IMR-90 (cell line): ENCODE measurements around the gene UBE2L3. TPM values are rescaled to one million over a fixed set of nuclear protein-coding genes. Genes with fewer than 3 reads are reported as not detected.

ENCODE experiments used
- ATAC-seq: fragments of 200-7000 bp; cut with Tn5 transposase; 2 replicates; pipeline ENCODE4 v1.9.1; 2020; ENCODE audit warnings: low read depth, mild to moderate bottlenecking, moderate library complexity
- BruUV-seq: library from RNA; stranded (reverse); fragments of 400-500 nt; replicated peaks from 2 replicates; lab custom pipeline; 2021; lab: Mats Ljungman, UMichigan
- CTCF ChIA-PET: fragments of 300-600 bp; formaldehyde crosslinking; extraction: SDS; loops from one replicate; lab custom pipeline; 2021; ENCODE audit warnings: antibody characterized with exemption; lab: Yijun Ruan, JAX
- POLR2A ChIA-PET: fragments of 300-600 bp; sonication (Branson Sonifier 250); formaldehyde crosslinking; loops from one replicate; lab custom pipeline; 2022; ENCODE audit warnings: antibody characterized with exemption; ENCODE audit not compliant: unreplicated experiment; lab: Charles Lee
- DNase-seq: peaks from one replicate; pipeline ENCODE4 v3.0.0; 2013
- H2AFZ ChIP-seq: replicated peaks from 2 replicates; pipeline ENCODE3; 2013; ENCODE audit warnings: low read length, mild to moderate bottlenecking; ENCODE audit not compliant: poor library complexity
- H2AK5ac ChIP-seq: 2 replicates; pipeline ENCODE4 v1.6.1; 2013; ENCODE audit warnings: low read depth, low read length, inconsistent platforms
- H2AK9ac ChIP-seq: replicated peaks from 2 replicates; pipeline ENCODE3; 2013; ENCODE audit warnings: mild to moderate bottlenecking, low read depth, low read length, moderate library complexity; ENCODE audit not compliant: poor library complexity
- H2BK120ac ChIP-seq: 2 replicates; pipeline ENCODE4 v1.6.1; 2013; ENCODE audit warnings: low read depth, low read length, inconsistent platforms
- H2BK15ac ChIP-seq: 3 replicates; pipeline ENCODE4 v1.6.1; 2013; ENCODE audit warnings: low read depth, low read length, inconsistent platforms
- H2BK20ac ChIP-seq: 2 replicates; pipeline ENCODE4 v1.6.1; 2013; ENCODE audit warnings: low read depth, mild to moderate bottlenecking, inconsistent platforms, low read length, moderate library complexity
- H2BK5ac ChIP-seq: 2 replicates; pipeline ENCODE4 v1.6.1; 2013; ENCODE audit warnings: mild to moderate bottlenecking, low read depth, low read length, inconsistent platforms; ENCODE audit not compliant: poor library complexity, severe bottlenecking
- H3K14ac ChIP-seq: replicated peaks from 2 replicates; pipeline ENCODE4 v1.6.1; 2013; ENCODE audit warnings: low read depth, low read length, inconsistent platforms
- H3K18ac ChIP-seq: 2 replicates; pipeline ENCODE4 v1.6.1; 2013; ENCODE audit warnings: low read depth, low read length, control low read depth
- H3K23ac ChIP-seq: 2 replicates; pipeline ENCODE4 v1.6.1; 2013; ENCODE audit warnings: low read depth, low read length, inconsistent platforms
- H3K27ac ChIP-seq: 2 replicates; pipeline ENCODE4 v1.5.1; 2013; ENCODE audit warnings: mild to moderate bottlenecking, control low read depth, low read length; ENCODE audit not compliant: insufficient read depth
- H3K27me3 ChIP-seq: 2 replicates; pipeline ENCODE4 v1.6.1; 2013; ENCODE audit warnings: low read length; ENCODE audit not compliant: control insufficient read depth, insufficient read depth
- H3K36me3 ChIP-seq: 2 replicates; pipeline ENCODE4 v1.6.1; 2013; ENCODE audit warnings: low read length, mixed read lengths; ENCODE audit not compliant: control insufficient read depth, insufficient read depth
- H3K4ac ChIP-seq: 2 replicates; pipeline ENCODE4 v1.6.1; 2013; ENCODE audit warnings: low read depth, low read length, inconsistent platforms
- H3K4me1 ChIP-seq: 2 replicates; pipeline ENCODE4 v1.6.1; 2013; ENCODE audit warnings: low read length, mixed read lengths; ENCODE audit not compliant: control insufficient read depth, insufficient read depth
- H3K4me2 ChIP-seq: 2 replicates; pipeline ENCODE4 v1.6.1; 2013; ENCODE audit warnings: low read depth, mild to moderate bottlenecking, control low read depth, low read length, moderate library complexity
- H3K4me3 ChIP-seq: 2 replicates; pipeline ENCODE4 v1.5.1; 2013; ENCODE audit warnings: low read depth, mild to moderate bottlenecking, control low read depth, low read length, moderate library complexity; ENCODE audit not compliant: insufficient read depth
- H3K56ac ChIP-seq: 2 replicates; pipeline ENCODE4 v1.6.1; 2013; ENCODE audit warnings: low read length, inconsistent platforms; ENCODE audit not compliant: insufficient read depth; ENCODE audit errors: extremely low read depth
- H3K79me1 ChIP-seq, 2 experiments: 2 replicates each; pipeline ENCODE4 v1.6.1; 2013; ENCODE audit warnings: low read length in 2 of 2, inconsistent platforms in 1 of 2, low read depth in 1 of 2
- H3K9ac ChIP-seq: 2 replicates; pipeline ENCODE4 v1.6.1; 2013; ENCODE audit warnings: low read depth, low read length, control low read depth
- H3K9me1 ChIP-seq: 2 replicates; pipeline ENCODE4 v1.6.1; 2013; ENCODE audit warnings: low read length, inconsistent platforms; ENCODE audit not compliant: insufficient read depth
- H3K9me3 ChIP-seq: 2 replicates; pipeline ENCODE4 v1.6.1; 2013; ENCODE audit warnings: low read length; ENCODE audit not compliant: control insufficient read depth, insufficient read depth
- H4K20me1 ChIP-seq: 2 replicates; pipeline ENCODE4 v1.6.1; 2013; ENCODE audit warnings: low read length, inconsistent platforms; ENCODE audit not compliant: insufficient read depth
- H4K5ac ChIP-seq: 2 replicates; pipeline ENCODE4 v1.6.1; 2013; ENCODE audit warnings: mild to moderate bottlenecking, low read depth, low read length, control low read depth
- H4K8ac ChIP-seq, 2 experiments: 2 replicates each; pipeline ENCODE4 v1.6.1; 2013; ENCODE audit warnings: low read depth in 2 of 2, low read length in 2 of 2, control low read depth in 1 of 2, inconsistent platforms in 1 of 2
- H4K91ac ChIP-seq: 2 replicates; pipeline ENCODE4 v1.6.1; 2013; ENCODE audit warnings: low read depth, low read length, inconsistent platforms; ENCODE audit not compliant: insufficient read depth
- BHLHE40 ChIP-seq: fragments of 150-350 bp; IDR thresholded peaks from 2 replicates; pipeline ENCODE4 v1.6.1; 2016; ENCODE audit warnings: mild to moderate bottlenecking, low read depth, low read length
- CEBPB ChIP-seq: IDR thresholded peaks from 2 replicates; pipeline ENCODE4 v1.6.1; 2012; ENCODE audit warnings: low read depth, low read length, improper control_type of control experiment
- CHD1 ChIP-seq: IDR thresholded peaks from 2 replicates; pipeline ENCODE4 v1.6.1; 2012; ENCODE audit warnings: low read depth, low read length, improper control_type of control experiment
- FOS ChIP-seq: fragments of 150-350 bp; IDR thresholded peaks from 2 replicates; pipeline ENCODE4 v1.6.1; 2016; ENCODE audit warnings: low read depth, low read length
- MAFK ChIP-seq: IDR thresholded peaks from 2 replicates; pipeline ENCODE4 v1.6.1; 2012; ENCODE audit warnings: low read depth, low read length, improper control_type of control experiment
- MAZ ChIP-seq: IDR thresholded peaks from 2 replicates; pipeline ENCODE4 v1.6.1; 2012; ENCODE audit warnings: low read depth, mild to moderate bottlenecking, low read length, improper control_type of control experiment, moderate library complexity, borderline replicate concordance
- MXI1 ChIP-seq: IDR thresholded peaks from 2 replicates; pipeline ENCODE4 v1.6.1; 2012; ENCODE audit warnings: low read depth, mild to moderate bottlenecking, low read length, moderate library complexity, borderline replicate concordance
- NFE2L2 ChIP-seq: fragments of 150-350 bp; IDR thresholded peaks from 2 replicates; pipeline ENCODE4 v1.6.1; 2016; ENCODE audit warnings: low read depth, mild to moderate bottlenecking, low read length
- POLR2A ChIP-seq: IDR thresholded peaks from 2 replicates; pipeline ENCODE4 v1.6.1; 2012; ENCODE audit warnings: mild to moderate bottlenecking, low read depth, low read length
- RAD21 ChIP-seq: IDR thresholded peaks from 2 replicates; pipeline ENCODE4 v1.6.1; 2012; ENCODE audit warnings: low read length, improper control_type of control experiment
- RCOR1 ChIP-seq: IDR thresholded peaks from 2 replicates; pipeline ENCODE4 v1.6.1; 2012; ENCODE audit warnings: mild to moderate bottlenecking, low read length, improper control_type of control experiment; ENCODE audit not compliant: insufficient replicate concordance
- RFX5 ChIP-seq: IDR thresholded peaks from 2 replicates; pipeline ENCODE4 v1.8.0; 2012; ENCODE audit warnings: low read depth, mild to moderate bottlenecking, low read length, moderate library complexity
- SMC3 ChIP-seq: fragments of 150-350 bp; IDR thresholded peaks from 2 replicates; pipeline ENCODE4 v1.6.1; 2016; ENCODE audit warnings: low read depth, mild to moderate bottlenecking, antibody characterized with exemption, low read length, moderate library complexity
- WGBS, 2 experiments: methylation state at CpG; one replicate each; pipeline versions ENCODE4 v1.1.5 to v1.1.7; 2013; ENCODE audit warnings: missing lambda C conversion rate in 2 of 2; ENCODE audit not compliant: insufficient read length in 1 of 2; ENCODE audit errors: extremely low coverage in 2 of 2; 5-methylcytosine and 5-hydroxymethylcytosine counted together
- dilution Hi-C: fragments of 300-500 bp; cut with HindIII; formaldehyde crosslinking; loops from one replicate; pipeline ENCODE4 v1.14.3; 2018; ENCODE audit warnings: low sequenced_read_pairs; ENCODE audit not compliant: unreplicated experiment
- in situ Hi-C: fragments of 300-500 bp; cut with MboI; formaldehyde crosslinking; loops from 3 replicates; pipeline ENCODE4 v1.14.3; 2019; ENCODE audit warnings: low sequenced_read_pairs, inconsistent platforms, mixed read lengths
- intact Hi-C: fragments of 100-400 bp; cut with micrococcal nuclease; formaldehyde crosslinking; loops from 2 replicates; pipeline ENCODE4 v1.10.0; 2022
- polyA plus RNA-seq, 3 experiments: library from polyadenylated mRNA; depleted of rRNA; stranded (reverse); fragments of >200 nt; gene quantifications; 2 replicates each; pipeline ENCODE4 v1.2.3, GENCODE V29; 2012; ENCODE audit warnings: low replicate concordance in 1 of 3
- total RNA-seq: library from RNA; depleted of rRNA; stranded (reverse); fragments of >200 nt; gene quantifications from 2 replicates; pipeline ENCODE4 v1.2.3, GENCODE V29; 2012
- TF ChIP-seq, protein P1 (sequence below): fragments of 150-350 bp; IDR thresholded peaks from 2 replicates; pipeline ENCODE4 v1.6.1; 2016; ENCODE audit warnings: low read depth, mild to moderate bottlenecking, low read length, moderate library complexity, borderline replicate concordance
- TF ChIP-seq, protein P2 (sequence below): fragments of 150-350 bp; IDR thresholded peaks from 2 replicates; pipeline ENCODE4 v1.6.1; 2017; ENCODE audit warnings: mild to moderate bottlenecking, antibody characterized with exemption, low read length, low read depth
- TF ChIP-seq, protein P3 (sequence below): conservative IDR thresholded peaks from 2 replicates; pipeline ENCODE4 v1.5.1; 2012; ENCODE audit warnings: mild to moderate bottlenecking, low read depth, low read length, improper control_type of control experiment

UBE2L3 gene
- total and polyA plus RNA-seq, 2 of the 4 experiments (the other 2 are of a cell fraction) = 29.0 to 72.9 TPM

DNA sequence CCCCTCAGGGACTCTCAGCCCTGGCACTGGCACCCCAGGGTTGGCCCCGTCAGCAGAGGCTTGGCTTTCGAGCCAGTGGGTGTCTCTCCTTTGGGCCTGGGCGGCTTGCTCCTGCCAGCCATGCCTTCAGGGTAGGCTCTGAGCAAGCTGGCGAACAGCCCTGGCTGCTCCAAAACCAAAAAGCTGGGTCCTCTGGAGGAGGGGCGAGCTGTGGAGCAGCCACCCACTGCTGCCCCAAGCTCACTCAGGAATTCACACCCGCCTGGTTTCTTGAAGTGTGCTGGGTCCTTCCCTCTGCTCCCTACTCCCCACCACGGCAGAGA is 56.1 kb downstream of the UBE2L3 start:
- Histone ChIP-seq H3K79me1 (peaks cover 34 to 93% of the 10 kb centered on the region in 2 experiments), H3K4me3 (no peak overlapping the region), H2AK5ac (no peak overlapping the region), H3K9me1 (peaks cover 23% of the 10 kb centered on the region), H3K23ac (no peak overlapping the region), H3K56ac (no peak overlapping the region), H2BK15ac (no peak overlapping the region), H4K91ac (no peak overlapping the region), H2AK9ac (no peak overlapping the region), H3K27me3 (no peaks in the 10 kb centered on the region), H4K5ac (no peak overlapping the region), H3K4me1 (peaks cover 11% of the 10 kb centered on the region), H3K14ac (no peak overlapping the region), H2AFZ (no peak overlapping the region), H2BK120ac (no peak overlapping the region), H4K8ac (no peak overlapping the region), H2BK20ac (no peak overlapping the region), H3K27ac (no peak overlapping the region), H3K9ac (no peak overlapping the region), H3K9me3 (no peaks in the 10 kb centered on the region), H4K20me1 (peaks cover 87% of the 10 kb centered on the region), H3K4me2 (no peak overlapping the region), H2BK5ac (no peak overlapping the region), H3K18ac (no peak overlapping the region), H3K36me3 (peaks cover 30% of the 10 kb centered on the region), H3K4ac (no peak overlapping the region)
- dilution Hi-C loops = no loop called here
- 80% methylated on average over 1 of the region's 7 CpGs; no CpG with 5 or more reads in 1 of the 2 experiments for WGBS, 2 experiments
- ATAC-seq = no peak
- intact Hi-C loops = no loop called here
- BruUV-seq = no TSS peak
- POLR2A ChIA-PET = no interaction called here
- DNase-seq = no peak
- in situ Hi-C loops = no loop called here
- TF ChIP-seq RCOR1 (no peak), SMC3 (no peak), BHLHE40 (no peak), MXI1 (no peak), NFE2L2 (no peak), RAD21 (no peak), POLR2A (no peak), RFX5 (no peak), MAZ (no peak), MAFK (no peak), FOS (no peak), CHD1 (no peak), CEBPB (no peak)
- TF ChIP-seq, protein P1, sequence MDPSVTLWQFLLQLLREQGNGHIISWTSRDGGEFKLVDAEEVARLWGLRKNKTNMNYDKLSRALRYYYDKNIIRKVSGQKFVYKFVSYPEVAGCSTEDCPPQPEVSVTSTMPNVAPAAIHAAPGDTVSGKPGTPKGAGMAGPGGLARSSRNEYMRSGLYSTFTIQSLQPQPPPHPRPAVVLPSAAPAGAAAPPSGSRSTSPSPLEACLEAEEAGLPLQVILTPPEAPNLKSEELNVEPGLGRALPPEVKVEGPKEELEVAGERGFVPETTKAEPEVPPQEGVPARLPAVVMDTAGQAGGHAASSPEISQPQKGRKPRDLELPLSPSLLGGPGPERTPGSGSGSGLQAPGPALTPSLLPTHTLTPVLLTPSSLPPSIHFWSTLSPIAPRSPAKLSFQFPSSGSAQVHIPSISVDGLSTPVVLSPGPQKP = no peak
- TF ChIP-seq, protein P2, sequence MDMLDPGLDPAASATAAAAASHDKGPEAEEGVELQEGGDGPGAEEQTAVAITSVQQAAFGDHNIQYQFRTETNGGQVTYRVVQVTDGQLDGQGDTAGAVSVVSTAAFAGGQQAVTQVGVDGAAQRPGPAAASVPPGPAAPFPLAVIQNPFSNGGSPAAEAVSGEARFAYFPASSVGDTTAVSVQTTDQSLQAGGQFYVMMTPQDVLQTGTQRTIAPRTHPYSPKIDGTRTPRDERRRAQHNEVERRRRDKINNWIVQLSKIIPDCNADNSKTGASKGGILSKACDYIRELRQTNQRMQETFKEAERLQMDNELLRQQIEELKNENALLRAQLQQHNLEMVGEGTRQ = no peak
- TF ChIP-seq, protein P3, sequence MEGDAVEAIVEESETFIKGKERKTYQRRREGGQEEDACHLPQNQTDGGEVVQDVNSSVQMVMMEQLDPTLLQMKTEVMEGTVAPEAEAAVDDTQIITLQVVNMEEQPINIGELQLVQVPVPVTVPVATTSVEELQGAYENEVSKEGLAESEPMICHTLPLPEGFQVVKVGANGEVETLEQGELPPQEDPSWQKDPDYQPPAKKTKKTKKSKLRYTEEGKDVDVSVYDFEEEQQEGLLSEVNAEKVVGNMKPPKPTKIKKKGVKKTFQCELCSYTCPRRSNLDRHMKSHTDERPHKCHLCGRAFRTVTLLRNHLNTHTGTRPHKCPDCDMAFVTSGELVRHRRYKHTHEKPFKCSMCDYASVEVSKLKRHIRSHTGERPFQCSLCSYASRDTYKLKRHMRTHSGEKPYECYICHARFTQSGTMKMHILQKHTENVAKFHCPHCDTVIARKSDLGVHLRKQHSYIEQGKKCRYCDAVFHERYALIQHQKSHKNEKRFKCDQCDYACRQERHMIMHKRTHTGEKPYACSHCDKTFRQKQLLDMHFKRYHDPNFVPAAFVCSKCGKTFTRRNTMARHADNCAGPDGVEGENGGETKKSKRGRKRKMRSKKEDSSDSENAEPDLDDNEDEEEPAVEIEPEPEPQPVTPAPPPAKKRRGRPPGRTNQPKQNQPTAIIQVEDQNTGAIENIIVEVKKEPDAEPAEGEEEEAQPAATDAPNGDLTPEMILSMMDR = no peak
- CTCF ChIA-PET = interaction anchor here (1.0 to 1.2 kb wide), 2 partner anchors 10 to 17 kb away, joined by 3 to 4 read pairs; no protein-coding TSS in a partner anchor
